NCI-H82 treated with DMSO at 0.1 percent for 48 hours (cell line): ENCODE measurements around the gene ENG.

Experiments
- DNase-seq: peaks from one replicate; lab custom pipeline; 2025; ENCODE audit not compliant: unreplicated experiment; lab: John Stamatoyannopoulos, UW

ENG gene

GRCh38 chr9:127778280-127779135 is 76.0 kb downstream of the ENG start, which contains the start of gene SH2D3C:
SH2D3C (minus strand) TSS chr9:127778666; CDS start chr9:127778627, 39 bp downstream.
- no peak for DNase-seq

GRCh38 chr9:127777368-127777980 is 77.0 kb downstream of the ENG start:
- no peak for DNase-seq

DNA sequence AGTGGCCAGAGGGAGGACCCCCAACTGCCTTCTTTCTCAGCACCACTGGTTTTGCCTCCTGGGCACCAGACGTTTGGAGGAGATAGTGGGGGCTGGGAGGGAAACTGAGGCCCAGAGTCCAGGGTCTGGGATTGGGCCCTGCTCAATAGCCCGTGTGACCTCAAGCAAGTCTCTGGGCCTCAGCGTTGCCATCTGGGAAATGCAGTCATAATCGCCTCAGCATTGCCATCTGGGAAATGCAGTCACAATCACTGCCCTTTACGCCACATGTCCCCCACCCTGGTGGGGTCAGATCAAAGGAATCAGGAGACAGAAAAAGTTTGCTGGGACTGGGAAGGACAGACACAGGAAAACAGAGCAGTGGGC is 77.6 kb downstream of the ENG start:
- no peak for DNase-seq

- DNase-seq: no peak
Measured at GRCh38 chr9:127776195-127776923, 78.1 kb downstream of the ENG start.

DNA sequence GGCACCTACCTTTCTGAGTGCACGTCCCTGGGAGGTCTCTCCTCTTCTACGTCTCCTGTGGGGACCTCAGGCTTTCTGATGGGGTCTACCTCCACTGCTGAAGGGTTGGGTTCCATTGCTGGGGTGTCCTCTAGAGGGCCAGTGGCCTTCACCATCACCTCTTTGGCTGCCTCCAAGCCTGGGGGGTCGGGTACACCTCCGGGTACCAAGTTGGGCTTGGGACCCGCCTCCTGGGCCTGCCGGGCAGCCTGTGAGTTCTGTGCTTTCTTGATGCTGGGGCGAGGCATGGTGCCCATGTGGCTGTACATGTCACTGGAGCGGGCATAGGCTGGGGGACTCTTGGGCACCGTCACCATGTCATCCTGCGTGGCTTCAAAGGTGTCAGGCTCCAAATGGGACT is 80.5 kb downstream of the ENG start:
- no peak for DNase-seq

- DNase-seq: no peak
Measured at GRCh38 chr9:127773272-127773671, 81.2 kb downstream of the ENG start.

DNA sequence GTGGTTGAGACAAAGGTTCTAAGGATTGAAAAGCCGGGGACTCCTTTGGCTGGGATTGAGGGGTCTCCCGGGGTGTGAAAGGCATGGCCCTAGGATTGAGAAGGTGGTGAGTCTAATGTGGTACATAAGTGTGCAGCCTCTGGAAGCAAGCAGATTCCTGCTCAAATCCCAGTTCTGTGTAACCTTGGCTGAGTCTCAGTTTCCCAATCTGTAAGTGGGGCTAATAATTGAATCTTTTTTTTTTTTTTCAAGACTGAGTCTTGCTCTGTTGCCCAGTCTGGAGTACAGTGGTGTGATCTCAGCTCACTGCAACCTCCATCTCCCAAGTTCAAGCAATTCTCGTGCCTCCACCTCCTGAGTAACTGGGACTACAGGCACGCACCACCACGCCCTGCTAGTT is 81.9 kb downstream of the ENG start:
- no peak for DNase-seq

GRCh38 chr9:127771570-127772189 is 82.8 kb downstream of the ENG start:
- no peak for DNase-seq

DNA sequence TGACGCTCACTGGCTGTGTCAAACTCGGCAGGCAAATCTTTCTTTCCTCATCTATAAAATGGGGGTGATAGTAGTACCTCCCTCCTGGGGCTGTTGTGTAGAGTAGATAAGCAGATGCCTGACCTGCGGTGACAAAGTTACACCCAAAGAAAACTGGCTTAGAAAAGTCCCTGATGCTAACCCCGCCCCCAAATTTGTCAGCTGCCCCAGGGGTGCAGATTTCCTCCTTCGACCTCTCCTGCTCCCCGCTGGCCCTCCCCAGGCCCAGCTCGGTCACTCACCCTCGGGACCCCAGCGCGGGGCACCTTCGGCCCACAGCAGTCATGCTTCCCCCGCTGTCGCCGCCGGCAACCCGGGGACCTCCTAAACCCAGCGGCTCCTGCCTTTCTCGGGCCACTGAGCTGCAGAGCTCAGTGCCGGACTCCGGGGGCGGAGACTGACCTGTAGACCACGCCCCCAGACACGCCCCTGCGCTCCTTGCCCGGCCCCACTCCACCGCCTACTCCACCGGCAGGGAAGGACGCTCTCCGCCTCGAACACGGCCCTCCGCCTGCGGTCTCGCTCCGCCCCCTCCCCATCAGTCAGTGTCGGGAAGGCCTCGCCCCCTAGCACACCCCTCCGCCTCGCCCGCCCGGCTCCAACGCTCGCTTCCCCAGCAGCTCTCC is 83.4 kb downstream of the ENG start:
- DNase-seq: peak; percentile 95

DNA sequence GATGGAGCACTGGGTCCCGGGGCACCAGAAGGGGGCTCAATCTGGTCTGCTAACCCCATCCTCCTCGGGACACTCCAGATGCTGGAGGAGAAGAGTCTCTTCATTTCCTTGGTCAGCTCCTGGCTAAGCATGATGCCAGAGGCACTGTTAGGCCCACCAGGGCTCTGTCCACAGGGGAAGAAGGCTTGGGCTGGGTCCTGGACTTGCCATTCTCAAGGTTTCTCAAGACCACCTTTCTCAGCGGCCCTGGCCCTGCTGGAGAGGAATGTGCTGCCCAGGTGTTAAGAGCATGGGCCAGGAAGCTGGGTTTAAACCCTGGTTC is 83.9 kb downstream of the ENG start:
- no peak for DNase-seq

GRCh38 chr9:127769929-127770582 is 84.4 kb downstream of the ENG start:
- DNase-seq: no peak

DNA sequence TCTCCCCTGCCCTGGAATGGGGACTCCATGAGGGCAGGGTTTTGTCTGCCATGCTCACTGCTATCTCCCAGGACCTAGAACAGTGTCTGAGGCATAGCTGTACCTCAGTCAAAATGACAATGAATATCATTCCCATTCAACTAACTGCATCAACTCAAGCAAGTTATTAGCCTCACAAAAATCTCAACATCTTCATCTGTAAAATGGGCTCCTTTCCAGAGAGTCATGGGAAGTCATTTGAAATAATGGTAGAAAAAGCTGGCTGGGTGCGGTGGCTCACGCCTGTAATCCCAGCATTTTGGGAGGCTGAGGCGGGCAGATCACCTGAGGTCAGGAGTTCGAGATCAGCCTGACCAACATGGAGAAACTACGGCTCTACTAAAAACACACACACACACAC is 85.4 kb downstream of the ENG start:
- no peak for DNase-seq

- DNase-seq: no peak
Measured at GRCh38 chr9:127768698-127769097, 85.8 kb downstream of the ENG start.

DNA sequence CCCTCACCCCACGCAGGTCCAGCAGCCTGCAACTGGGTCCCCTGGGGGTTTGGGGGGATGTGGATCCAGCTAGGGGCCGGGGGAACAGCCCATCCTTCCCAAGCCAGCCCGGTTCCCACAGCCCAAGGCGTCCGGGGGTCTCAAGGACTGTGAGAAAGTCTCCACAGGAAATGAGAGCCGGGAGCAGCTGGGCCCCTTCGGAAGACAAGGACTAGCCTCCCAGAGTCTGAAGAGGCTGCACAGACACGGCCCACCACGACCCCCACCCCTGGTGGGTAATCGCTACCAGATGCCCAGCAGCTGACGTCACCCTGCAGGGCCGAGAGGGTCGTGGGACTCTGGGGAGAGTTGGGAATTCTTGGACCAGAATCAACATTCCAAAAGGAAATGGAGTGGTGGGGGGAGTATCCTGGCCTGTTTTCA is 86.5 kb downstream of the ENG start:
- no peak for DNase-seq

GRCh38 chr9:127767410-127767809 is 87.0 kb downstream of the ENG start:
- no peak for DNase-seq

- DNase-seq: no peak
Measured at GRCh38 chr9:127765418-127765817, 89.0 kb downstream of the ENG start.
